ENCODE data around the gene CBFB. TPM values are rescaled to one million over a fixed set of nuclear protein-coding genes. Genes with fewer than 3 reads are reported as not detected.
A peak's percentile ranks its signal among the peaks of the same experiment; 100 is the strongest.

Gene CBFB
- total RNA-seq, 4 donors from 2014 or later: 26.0 to 59.3 (median 41.9) TPM

GRCh38 chr16:67053767-67054334 lies 24.9 kb downstream of the CBFB start:
- DNase-seq: no peak

GRCh38 chr16:67054901-67055300 lies 26.0 kb downstream of the CBFB start:
- intact Hi-C loops (cut with DNase I): no loop called here
- Histone ChIP-seq H3K27me3 (no peaks in the 10 kb centered on the region), H3K36me3 (peaks cover 0 to 16% (median 0%) of the 10 kb centered on the region in 3 donors), H3K9me3 (no peaks in the 10 kb centered on the region), H3K4me1 (peaks cover 0 to 30% (median 5%) of the 10 kb centered on the region in 3 donors), H3K4me3 (no peak overlapping the region), H3K27ac (peak overlapping the region in 1 of 4 donors; percentile 71)
- no peak for TF ChIP-seq CTCF (IDR thresholded peaks at IDR 0.05)
- no peak for DNase-seq
- WGBS, 2 donors: 85 to 100% methylated on average over 1 to 2 of the region's 2 CpGs

More at GRCh38 chr16:67053767-67054334, 24.9 kb downstream of the CBFB start:
- H3K36me3 ChIP-seq: peaks cover 0 to 26% (median 0%) of the 10 kb centered on the region in 3 donors
- H3K9me3 ChIP-seq: no peaks in the 10 kb centered on the region
- TF ChIP-seq POLR2A (IDR thresholded peaks at IDR 0.05): no peak
- TF ChIP-seq CTCF (IDR thresholded peaks at IDR 0.05): no peak
- WGBS, 2 donors: 78 to 89% methylated on average over 4 of the region's 4 CpGs
- H3K4me1 ChIP-seq: peaks cover 0 to 30% (median 5%) of the 10 kb centered on the region in 3 donors
- no peak overlapping the region for H3K27ac ChIP-seq
- H3K27me3 ChIP-seq: no peaks in the 10 kb centered on the region
- intact Hi-C loops (cut with DNase I): no loop called here
- no peak overlapping the region for H3K4me3 ChIP-seq

DNA sequence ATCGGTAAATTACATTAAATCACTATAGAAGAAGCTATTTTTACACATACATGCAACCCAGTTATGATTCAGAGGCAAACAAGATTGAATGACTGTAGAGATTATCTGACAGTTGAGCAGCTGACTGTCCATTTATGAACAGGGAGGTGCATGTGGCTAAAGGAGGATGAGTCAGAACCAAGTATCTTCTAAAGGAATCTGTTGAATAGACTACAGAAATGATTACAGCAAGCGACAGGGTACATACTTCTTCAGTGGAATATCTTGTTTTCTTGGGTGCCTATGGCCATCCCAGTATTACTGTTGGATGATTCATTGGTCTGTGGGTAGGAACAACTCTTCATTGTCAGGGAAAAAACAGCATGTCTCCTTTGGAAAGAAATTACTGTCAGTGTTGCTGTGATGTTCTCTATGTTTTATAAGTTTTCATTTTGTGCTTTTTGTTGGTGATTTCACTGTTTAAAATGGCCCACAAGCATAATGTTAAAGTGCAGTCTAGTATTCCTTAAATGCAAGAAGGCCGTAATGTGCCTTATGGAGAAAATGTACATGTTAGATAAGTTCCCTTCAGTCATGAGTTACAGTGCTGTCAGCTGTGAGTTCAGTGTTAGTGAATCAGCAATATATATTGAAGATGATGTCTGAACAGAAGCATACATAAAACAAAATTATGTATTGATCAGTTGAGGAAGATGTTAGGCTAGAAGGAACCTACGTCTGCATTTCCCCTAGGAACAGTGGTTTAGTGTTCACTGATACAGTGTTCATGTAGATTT lies 27.0 kb downstream of the CBFB start:
- Histone ChIP-seq H3K4me3 (no peak overlapping the region), H3K27me3 (no peaks in the 10 kb centered on the region), H3K4me1 (peaks cover 0 to 30% (median 5%) of the 10 kb centered on the region in 3 donors), H3K27ac (peak overlapping the region in 3 of 4 donors; percentile 24 to 71 (median 42)), H3K36me3 (peaks cover 0 to 22% (median 0%) of the 10 kb centered on the region in 3 donors), H3K9me3 (no peaks in the 10 kb centered on the region)
- WGBS, 2 donors: 58 to 61% methylated on average over 4 of the region's 4 CpGs
- TF ChIP-seq CTCF (IDR thresholded peaks at IDR 0.05): no peak
- no peak for TF ChIP-seq POLR2A (IDR thresholded peaks at IDR 0.05)
- no peak for DNase-seq
- intact Hi-C loops (cut with DNase I): no loop called here

DNA sequence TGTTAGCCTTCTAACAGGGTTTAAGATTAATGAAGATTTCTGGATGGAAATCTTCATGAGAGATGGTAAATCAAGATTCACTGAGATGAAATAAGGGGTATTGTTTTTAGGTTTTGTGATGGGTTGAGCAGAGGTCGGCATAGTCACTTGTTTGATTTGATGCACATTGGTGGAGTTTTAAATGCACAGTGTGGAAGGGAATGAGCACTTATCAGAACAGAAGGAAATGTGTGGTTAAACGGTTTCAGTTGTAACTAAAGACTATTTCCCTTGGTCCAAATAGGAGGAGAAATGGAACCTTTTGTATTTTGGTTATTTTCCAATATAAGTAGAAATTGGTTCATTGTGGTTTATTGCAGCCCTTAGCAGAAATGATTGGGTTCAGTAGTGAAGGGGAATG lies 34.1 kb downstream of the CBFB start:
- WGBS, 2 donors: 46 to 48% methylated on average over 2 of the region's 2 CpGs
- no peak overlapping the region for H3K4me3 ChIP-seq
- peaks cover 0 to 4% (median 0%) of the 10 kb centered on the region in 3 donors for H3K4me1 ChIP-seq
- DNase-seq: no peak
- no peaks in the 10 kb centered on the region for H3K27me3 ChIP-seq
- intact Hi-C loops (cut with DNase I): no loop called here
- TF ChIP-seq CTCF (IDR thresholded peaks at IDR 0.05): no peak
- no peak for TF ChIP-seq POLR2A (IDR thresholded peaks at IDR 0.05)
- H3K27ac ChIP-seq: no peak overlapping the region
- H3K36me3 ChIP-seq: peaks cover 6 to 23% (median 8%) of the 10 kb centered on the region in 3 donors
- H3K9me3 ChIP-seq: no peaks in the 10 kb centered on the region

- intact Hi-C loops (cut with DNase I): no loop called here
- H3K4me1 ChIP-seq: no peaks in the 10 kb centered on the region
- WGBS, 2 donors: 92 to 96% methylated on average over 2 of the region's 2 CpGs
Measured at GRCh38 chr16:67068212-67068753, 39.3 kb downstream of the CBFB start.

More at GRCh38 chr16:67068212-67068753, 39.3 kb downstream of the CBFB start:
- H3K9me3 ChIP-seq: no peaks in the 10 kb centered on the region
- H3K36me3 ChIP-seq: peaks cover 6 to 67% (median 16%) of the 10 kb centered on the region in 3 donors
- H3K27ac ChIP-seq: no peak overlapping the region
- TF ChIP-seq POLR2A (IDR thresholded peaks at IDR 0.05) (no peak), CTCF (IDR thresholded peaks at IDR 0.05) (no peak)
- no peak overlapping the region for H3K4me3 ChIP-seq
- no peak for DNase-seq
- H3K27me3 ChIP-seq: no peaks in the 10 kb centered on the region
